SU-DHL-6 (cell line): Measurements from ENCODE around the gene APOL4.

ENCODE experiments used
- EZH2phosphoT487 ChIP-seq: fragments of 200-600 bp; sonication (generic), shearing (Covaris generic); conservative IDR thresholded peaks from 2 replicates; pipeline ENCODE4 v1.6.1; 2018; ENCODE audit warnings: mild to moderate bottlenecking, antibody characterized with exemption, low read length, moderate library complexity, mixed read lengths
- TF ChIP-seq, protein P1 (sequence below): fragments of 200-600 bp; sonication (generic); IDR thresholded peaks from one replicate; pipeline ENCODE4 v1.5.1; 2017; ENCODE audit warnings: antibody characterized with exemption, mild to moderate bottlenecking, low read length, moderate library complexity; ENCODE audit not compliant: insufficient read depth, poor library complexity, severe bottlenecking

DNA sequence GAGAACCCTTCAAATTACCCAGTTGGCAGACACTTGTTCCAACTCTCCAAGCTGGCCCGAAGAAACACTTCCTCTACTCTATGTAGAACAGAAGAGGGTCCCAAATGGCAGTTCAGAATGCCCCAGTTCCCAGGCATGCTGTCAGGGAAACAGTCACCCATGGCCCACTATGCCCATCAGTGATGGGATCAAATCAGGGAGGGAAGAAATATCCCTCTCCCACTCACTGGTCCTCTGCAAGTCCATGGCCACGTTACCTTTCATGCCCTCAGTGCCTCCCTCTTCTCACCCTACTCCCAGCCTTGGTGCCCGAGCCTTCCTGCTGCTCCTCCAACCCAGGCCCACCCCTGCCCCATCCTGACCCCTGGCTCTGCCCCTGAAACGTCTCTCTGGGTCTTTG, 57.7 kb downstream of the APOL4 start:
- TF ChIP-seq, protein P1, sequence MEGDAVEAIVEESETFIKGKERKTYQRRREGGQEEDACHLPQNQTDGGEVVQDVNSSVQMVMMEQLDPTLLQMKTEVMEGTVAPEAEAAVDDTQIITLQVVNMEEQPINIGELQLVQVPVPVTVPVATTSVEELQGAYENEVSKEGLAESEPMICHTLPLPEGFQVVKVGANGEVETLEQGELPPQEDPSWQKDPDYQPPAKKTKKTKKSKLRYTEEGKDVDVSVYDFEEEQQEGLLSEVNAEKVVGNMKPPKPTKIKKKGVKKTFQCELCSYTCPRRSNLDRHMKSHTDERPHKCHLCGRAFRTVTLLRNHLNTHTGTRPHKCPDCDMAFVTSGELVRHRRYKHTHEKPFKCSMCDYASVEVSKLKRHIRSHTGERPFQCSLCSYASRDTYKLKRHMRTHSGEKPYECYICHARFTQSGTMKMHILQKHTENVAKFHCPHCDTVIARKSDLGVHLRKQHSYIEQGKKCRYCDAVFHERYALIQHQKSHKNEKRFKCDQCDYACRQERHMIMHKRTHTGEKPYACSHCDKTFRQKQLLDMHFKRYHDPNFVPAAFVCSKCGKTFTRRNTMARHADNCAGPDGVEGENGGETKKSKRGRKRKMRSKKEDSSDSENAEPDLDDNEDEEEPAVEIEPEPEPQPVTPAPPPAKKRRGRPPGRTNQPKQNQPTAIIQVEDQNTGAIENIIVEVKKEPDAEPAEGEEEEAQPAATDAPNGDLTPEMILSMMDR = no peak
- TF ChIP-seq EZH2phosphoT487 = no peak
